ENCODE data around the gene HM13.

HM13 gene

GRCh38 chr20:31615416-31615815 is 101.2 kb downstream of the HM13 start:
- DNase-seq = no peak

- no peak for DNase-seq
Measured at GRCh38 chr20:31617432-31618104, 103.3 kb downstream of the HM13 start.

Measured in DMS79 (cell line).